Central memory CD8-positive, alpha-beta T cell (primary cell): ENCODE results near the gene TAF5L.
A peak's percentile ranks its signal among the peaks of the same experiment; 100 is the strongest.

Experiments used
- ATAC-seq: fragments of 150-1000 bp; cut with Tn5 transposase; replicated peaks from 2 replicates; pipeline ENCODE4 v1.10.0; 2022; ENCODE audit warnings: mild to moderate bottlenecking, moderate FRiP score, moderate number of reproducible peaks; ENCODE audit not compliant: poor library complexity, severe bottlenecking; ENCODE audit errors: extremely low read depth
- DNase-seq, 2 donors: peaks; one replicate each; pipeline ENCODE4 v3.0.0; 2021; ENCODE audit warnings: low spot score in 2 of 2
- H3K27ac Mint-ChIP-seq: one replicate; pipeline ENCODE4 v1.8.0; 2022; ENCODE audit warnings: low read depth, mild to moderate bottlenecking, moderate library complexity, mixed read lengths
- H3K27me3 Mint-ChIP-seq: one replicate; pipeline ENCODE4 v1.8.0; 2022; ENCODE audit warnings: mixed read lengths
- H3K36me3 Mint-ChIP-seq: one replicate; pipeline ENCODE4 v1.8.0; 2022; ENCODE audit warnings: mild to moderate bottlenecking, moderate library complexity, mixed read lengths; ENCODE audit not compliant: insufficient read depth
- H3K4me1 Mint-ChIP-seq: one replicate; pipeline ENCODE4 v1.8.0; 2022; ENCODE audit warnings: mixed read lengths
- H3K4me3 Mint-ChIP-seq: one replicate; pipeline ENCODE4 v1.8.0; 2022; ENCODE audit warnings: mild to moderate bottlenecking, moderate library complexity, mixed read lengths
- H3K9me3 Mint-ChIP-seq: one replicate; pipeline ENCODE4 v1.8.0; 2022; ENCODE audit warnings: mixed read lengths

Gene TAF5L

GRCh38 chr1:229594227-229595008 lies 31.5 kb downstream of the TAF5L start:
- H3K4me3 Mint-ChIP-seq, result no peak overlapping the region
- H3K9me3 Mint-ChIP-seq, result no peaks in the 10 kb centered on the region
- ATAC-seq, result no peak
- H3K36me3 Mint-ChIP-seq, result peaks cover 26% of the 10 kb centered on the region
- no peak for DNase-seq
- H3K4me1 Mint-ChIP-seq, result peaks cover 11% of the 10 kb centered on the region
- no peaks in the 10 kb centered on the region for H3K27me3 Mint-ChIP-seq
- no peak overlapping the region for H3K27ac Mint-ChIP-seq

GRCh38 chr1:229593800-229594199 lies 32.1 kb downstream of the TAF5L start:
- H3K9me3 Mint-ChIP-seq, result no peaks in the 10 kb centered on the region
- DNase-seq (no peak), ATAC-seq (no peak)
- H3K4me3 Mint-ChIP-seq, result no peak overlapping the region
- H3K36me3 Mint-ChIP-seq, result peaks cover 25% of the 10 kb centered on the region
- no peaks in the 10 kb centered on the region for H3K27me3 Mint-ChIP-seq
- peaks cover 5% of the 10 kb centered on the region for H3K4me1 Mint-ChIP-seq
- H3K27ac Mint-ChIP-seq, result no peak overlapping the region

- ATAC-seq (no peak), DNase-seq (no peak)
- Mint-ChIP-seq H3K9me3 (no peaks in the 10 kb centered on the region), H3K27ac (no peak overlapping the region), H3K27me3 (no peaks in the 10 kb centered on the region), H3K4me3 (no peak overlapping the region), H3K4me1 (no peaks in the 10 kb centered on the region), H3K36me3 (peaks cover 21% of the 10 kb centered on the region)
These were observed 35.8 kb downstream of the TAF5L start for GRCh38 chr1:229590119-229590518.

GRCh38 chr1:229585338-229585737 lies 40.6 kb downstream of the TAF5L start:
- ATAC-seq (no peak), DNase-seq (no peak)

GRCh38 chr1:229582715-229583114 lies 43.2 kb downstream of the TAF5L start:
- Mint-ChIP-seq H3K36me3 (peaks cover 2% of the 10 kb centered on the region), H3K4me3 (no peak overlapping the region), H3K27me3 (peaks cover 20% of the 10 kb centered on the region), H3K4me1 (no peaks in the 10 kb centered on the region), H3K9me3 (no peaks in the 10 kb centered on the region), H3K27ac (no peak overlapping the region)
- DNase-seq, result no peak
- no peak for ATAC-seq

More at GRCh38 chr1:229585338-229585737, 40.6 kb downstream of the TAF5L start:
- H3K4me3 Mint-ChIP-seq, result no peak overlapping the region
- no peaks in the 10 kb centered on the region for H3K9me3 Mint-ChIP-seq
- no peaks in the 10 kb centered on the region for H3K4me1 Mint-ChIP-seq
- H3K27me3 Mint-ChIP-seq, result no peaks in the 10 kb centered on the region
- no peak overlapping the region for H3K27ac Mint-ChIP-seq
- peaks cover 3% of the 10 kb centered on the region for H3K36me3 Mint-ChIP-seq

- ATAC-seq (no peak), DNase-seq (no peak)
- Mint-ChIP-seq H3K4me3 (no peak overlapping the region), H3K4me1 (no peaks in the 10 kb centered on the region), H3K36me3 (peaks cover 2% of the 10 kb centered on the region), H3K27ac (no peak overlapping the region), H3K9me3 (no peaks in the 10 kb centered on the region), H3K27me3 (peaks cover 21% of the 10 kb centered on the region)
These were observed 43.8 kb downstream of the TAF5L start for GRCh38 chr1:229582011-229582694.

GRCh38 chr1:229581485-229581884 lies 44.4 kb downstream of the TAF5L start:
- no peak overlapping the region for H3K4me3 Mint-ChIP-seq
- H3K4me1 Mint-ChIP-seq, result no peaks in the 10 kb centered on the region
- no peak for DNase-seq
- no peak overlapping the region for H3K27ac Mint-ChIP-seq
- H3K9me3 Mint-ChIP-seq, result no peaks in the 10 kb centered on the region
- peaks cover 21% of the 10 kb centered on the region for H3K27me3 Mint-ChIP-seq
- peaks cover 2% of the 10 kb centered on the region for H3K36me3 Mint-ChIP-seq
- ATAC-seq, result no peak

GRCh38 chr1:229579059-229579673 lies 46.8 kb downstream of the TAF5L start:
- Mint-ChIP-seq H3K36me3 (no peaks in the 10 kb centered on the region), H3K4me3 (no peak overlapping the region), H3K27me3 (peaks cover 21% of the 10 kb centered on the region), H3K27ac (no peak overlapping the region), H3K4me1 (no peaks in the 10 kb centered on the region), H3K9me3 (no peaks in the 10 kb centered on the region)
- DNase-seq, result no peak
- ATAC-seq, result no peak

- Mint-ChIP-seq H3K36me3 (no peaks in the 10 kb centered on the region), H3K4me3 (no peak overlapping the region), H3K27me3 (peaks cover 21% of the 10 kb centered on the region), H3K27ac (peak overlapping the region; percentile 65), H3K9me3 (no peaks in the 10 kb centered on the region), H3K4me1 (no peaks in the 10 kb centered on the region)
- DNase-seq (no peak), ATAC-seq (no peak)
These were observed 47.5 kb downstream of the TAF5L start for GRCh38 chr1:229578168-229579058.

- no peak for DNase-seq
- Mint-ChIP-seq H3K4me3 (no peak overlapping the region), H3K4me1 (no peaks in the 10 kb centered on the region), H3K36me3 (no peaks in the 10 kb centered on the region), H3K27me3 (peaks cover 21% of the 10 kb centered on the region), H3K27ac (no peak overlapping the region), H3K9me3 (no peaks in the 10 kb centered on the region)
- ATAC-seq, result no peak
These were observed 51.1 kb downstream of the TAF5L start for GRCh38 chr1:229574679-229575442.

- no peaks in the 10 kb centered on the region for H3K36me3 Mint-ChIP-seq
- no peaks in the 10 kb centered on the region for H3K27me3 Mint-ChIP-seq
- no peak overlapping the region for H3K27ac Mint-ChIP-seq
- no peak overlapping the region for H3K4me3 Mint-ChIP-seq
- H3K9me3 Mint-ChIP-seq, result no peaks in the 10 kb centered on the region
- DNase-seq (no peak), ATAC-seq (no peak)
- H3K4me1 Mint-ChIP-seq, result no peaks in the 10 kb centered on the region
These were observed 53.6 kb downstream of the TAF5L start for GRCh38 chr1:229572286-229572685.
